ENCODE results near the gene ZDHHC9.

The ZDHHC9 gene

DNA sequence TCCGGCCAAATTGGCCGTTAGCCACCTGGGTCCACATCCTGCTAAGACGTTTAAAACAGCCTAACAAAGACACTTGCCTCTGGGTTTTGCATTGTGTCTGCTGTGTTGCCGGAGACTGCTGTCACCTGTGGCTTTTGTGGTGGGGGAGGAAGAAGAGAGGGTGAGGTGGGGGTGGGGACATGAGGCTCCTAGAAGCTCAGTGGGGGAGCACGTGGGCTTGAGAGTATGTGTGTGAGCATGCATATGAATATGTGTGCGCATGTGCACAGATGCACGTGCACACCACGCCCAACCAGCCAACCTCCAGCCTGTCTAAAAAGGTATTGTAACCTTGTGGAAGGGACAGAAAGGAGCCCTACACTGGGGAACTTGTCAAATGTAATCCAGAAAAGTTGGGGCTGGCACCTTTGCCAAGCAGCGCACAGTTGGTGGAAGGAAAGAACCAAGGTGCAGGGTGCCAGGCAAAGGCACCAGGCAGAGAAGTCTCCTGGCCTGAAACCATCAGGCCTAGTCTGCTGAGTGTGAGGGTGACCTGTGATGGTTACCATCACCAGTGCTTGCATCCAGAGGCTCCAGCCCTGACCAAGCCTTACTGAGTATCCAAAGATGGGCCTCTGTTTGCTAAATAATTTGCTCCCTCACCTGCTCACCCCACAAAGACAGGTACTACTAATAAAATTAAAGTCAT lies 74.1 kb downstream of the ZDHHC9 start:
- TF ChIP-seq Cebpa-rat (IDR thresholded peaks at IDR 0.05): no peak
- Histone ChIP-seq H3K4me1 (peaks cover 93% of the 10 kb centered on the region), H3K36me3 (no peaks in the 10 kb centered on the region), H3K9me3 (no peaks in the 10 kb centered on the region), H3K27ac (peak overlapping the region; percentile 86), H3K4me2 (peak overlapping the region; percentile 70), H3K27me3 (peaks cover 80% of the 10 kb centered on the region), H3K9ac (peak overlapping the region; percentile 45; the same call in 1 of the 2 replicates), H4K20me1 (no peaks in the 10 kb centered on the region), H3K4me3 (no peak overlapping the region)

DNA sequence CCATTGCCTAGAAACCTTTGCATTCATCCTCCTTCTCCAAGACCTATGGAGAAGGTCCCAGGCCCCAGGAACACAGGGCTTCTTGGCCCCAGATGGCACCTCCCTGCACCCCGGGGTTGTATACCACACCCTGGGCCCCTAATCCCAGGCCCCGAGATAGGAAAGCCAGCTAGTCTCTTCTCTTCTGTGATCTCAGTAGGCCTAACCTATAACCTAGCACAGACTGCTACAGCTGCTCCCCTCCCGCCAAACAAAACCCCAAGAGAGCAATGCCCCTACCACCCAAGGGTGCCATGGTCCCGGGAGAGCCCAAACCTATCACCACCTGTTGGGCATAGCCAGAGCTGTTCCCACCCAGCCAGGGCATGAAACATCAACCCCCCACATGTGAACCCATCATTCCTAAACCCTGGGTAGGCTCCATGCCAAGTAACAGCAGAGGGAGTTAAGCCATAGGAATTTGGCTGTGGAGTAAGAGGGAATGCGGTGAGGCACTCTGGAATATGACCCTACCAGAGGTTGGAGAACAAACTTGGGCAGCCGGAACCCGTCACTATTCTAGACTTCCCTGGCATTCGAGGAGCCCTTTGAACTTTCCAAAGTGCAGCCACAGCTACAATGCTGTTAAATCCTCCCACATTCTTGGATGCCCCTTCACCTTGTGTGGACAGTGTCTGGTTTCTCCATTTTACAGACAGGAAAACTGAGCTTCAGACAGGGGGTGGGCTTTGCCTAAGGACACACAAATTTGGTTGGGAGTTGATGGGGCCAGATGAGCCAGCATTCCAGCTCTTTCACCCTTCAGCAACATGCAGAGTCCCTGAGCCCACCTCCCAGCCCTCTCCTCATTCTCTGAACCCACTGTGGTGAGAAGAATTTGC lies 74.9 kb downstream of the ZDHHC9 start:
- Histone ChIP-seq H3K9me3 (no peaks in the 10 kb centered on the region), H3K27me3 (peaks cover 80% of the 10 kb centered on the region), H3K9ac (peak overlapping the region; percentile 45; the same call in 1 of the 2 replicates), H4K20me1 (no peaks in the 10 kb centered on the region), H3K36me3 (no peaks in the 10 kb centered on the region), H3K4me3 (no peak overlapping the region), H3K4me2 (peak overlapping the region; percentile 70), H3K27ac (peak overlapping the region; percentile 86), H3K4me1 (peaks cover 93% of the 10 kb centered on the region)
- no peak for TF ChIP-seq Cebpa-rat (IDR thresholded peaks at IDR 0.05)

DNA sequence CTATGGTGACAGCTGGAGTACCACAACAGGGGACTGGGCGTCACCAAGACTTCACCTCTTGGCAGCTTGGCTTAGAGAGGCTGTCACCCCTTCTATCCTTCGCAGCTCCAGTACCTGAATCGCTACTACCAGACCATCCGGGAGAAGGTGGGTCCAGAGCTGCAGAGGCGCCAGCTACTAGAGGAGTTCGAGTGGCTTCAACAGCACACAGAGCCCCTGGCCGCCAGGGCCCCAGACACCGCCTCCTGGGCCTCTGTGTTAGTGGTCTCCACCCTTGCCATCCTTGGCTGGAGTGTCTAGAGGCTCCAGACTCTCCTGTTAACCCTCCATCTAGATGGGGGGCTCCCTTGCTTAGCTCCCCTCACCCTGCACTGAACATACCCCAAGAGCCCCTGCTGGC lies 75.5 kb downstream of the ZDHHC9 start:
- Histone ChIP-seq H3K4me3 (no peak overlapping the region), H3K27ac (peak overlapping the region; percentile 86), H3K4me2 (peak overlapping the region; percentile 70), H3K27me3 (peaks cover 79% of the 10 kb centered on the region), H3K9ac (no peak overlapping the region), H3K4me1 (peaks cover 93% of the 10 kb centered on the region), H3K36me3 (no peaks in the 10 kb centered on the region), H3K9me3 (no peaks in the 10 kb centered on the region), H4K20me1 (no peaks in the 10 kb centered on the region)
- no peak for TF ChIP-seq Cebpa-rat (IDR thresholded peaks at IDR 0.05)

DNA sequence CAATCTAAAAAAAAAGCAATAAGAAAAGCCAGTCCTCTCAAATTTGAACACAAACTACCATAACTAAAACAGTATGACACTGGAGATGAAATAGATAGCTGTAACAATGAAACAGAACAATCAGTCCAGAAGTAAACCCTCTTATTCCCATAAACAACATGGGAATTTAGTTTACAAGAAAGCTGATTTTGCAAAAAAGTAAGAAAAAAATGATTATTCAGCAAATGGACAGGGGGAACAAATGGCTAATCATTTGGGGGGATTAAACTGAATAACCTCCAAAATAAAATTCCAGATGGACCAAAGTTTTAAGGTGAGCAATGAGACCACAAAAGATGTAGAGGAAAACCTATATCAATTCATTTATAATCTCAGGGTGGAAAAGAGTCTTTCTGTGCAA lies 80.0 kb downstream of the ZDHHC9 start:
- Histone ChIP-seq H4K20me1 (no peaks in the 10 kb centered on the region), H3K4me3 (no peak overlapping the region), H3K27me3 (peaks cover 65% of the 10 kb centered on the region), H3K9me3 (no peaks in the 10 kb centered on the region), H3K4me1 (peaks cover 74% of the 10 kb centered on the region), H3K36me3 (no peaks in the 10 kb centered on the region), H3K9ac (no peak overlapping the region), H3K27ac (no peak overlapping the region), H3K4me2 (no peak overlapping the region)
- no peak for TF ChIP-seq Cebpa-rat (IDR thresholded peaks at IDR 0.05)

DNA sequence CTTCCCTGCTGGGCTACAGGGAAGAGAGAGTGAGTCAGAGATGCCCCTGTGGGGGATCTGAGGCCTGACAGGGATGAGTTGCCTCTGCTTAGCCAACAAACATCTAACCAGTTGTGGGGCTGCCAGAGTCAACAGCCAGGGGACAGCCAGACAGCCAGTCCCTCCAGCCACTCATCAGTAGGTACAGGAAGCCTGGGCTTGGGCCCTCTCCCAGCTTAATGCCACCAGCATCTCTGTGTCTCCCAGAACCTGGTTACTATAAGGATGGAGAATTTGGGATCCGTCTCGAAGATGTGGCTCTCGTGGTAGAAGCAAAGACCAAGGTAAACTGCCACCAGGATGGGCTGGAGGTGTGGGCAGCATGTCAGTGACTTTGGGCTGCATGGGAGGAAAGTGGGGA lies 81.2 kb downstream of the ZDHHC9 start:
- no peak for TF ChIP-seq Cebpa-rat (IDR thresholded peaks at IDR 0.05)
- H4K20me1 ChIP-seq: no peaks in the 10 kb centered on the region
- peaks cover 74% of the 10 kb centered on the region for H3K4me1 ChIP-seq
- no peaks in the 10 kb centered on the region for H3K9me3 ChIP-seq
- no peak overlapping the region for H3K9ac ChIP-seq
- no peak overlapping the region for H3K4me3 ChIP-seq
- H3K27me3 ChIP-seq: peaks cover 66% of the 10 kb centered on the region
- no peaks in the 10 kb centered on the region for H3K36me3 ChIP-seq
- H3K4me2 ChIP-seq: no peak overlapping the region
- H3K27ac ChIP-seq: no peak overlapping the region

DNA sequence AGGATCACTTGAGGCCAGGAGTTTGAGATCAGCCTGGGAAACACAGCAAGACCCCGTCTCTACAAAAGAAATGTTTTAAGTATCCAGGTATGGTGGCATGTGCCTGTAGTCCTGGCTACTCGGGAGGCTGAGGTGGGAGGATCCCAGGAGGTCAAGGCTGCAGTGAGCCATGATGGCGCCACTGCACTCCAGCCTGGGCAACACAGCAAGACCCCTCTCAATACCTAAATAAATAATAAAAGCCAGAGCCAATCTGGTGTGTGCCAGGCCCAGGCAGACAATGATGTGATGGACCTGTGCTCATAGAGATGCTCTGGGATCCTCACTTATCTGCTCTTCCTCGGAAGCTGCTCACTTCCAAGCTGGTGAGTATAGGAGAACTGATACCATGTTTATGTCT lies 82.1 kb downstream of the ZDHHC9 start:
- H4K20me1 ChIP-seq: no peaks in the 10 kb centered on the region; the same call in 1 of the 2 replicates
- no peaks in the 10 kb centered on the region for H3K9me3 ChIP-seq
- no peak overlapping the region for H3K27ac ChIP-seq
- H3K9ac ChIP-seq: no peak overlapping the region
- H3K27me3 ChIP-seq: peaks cover 72% of the 10 kb centered on the region
- H3K4me1 ChIP-seq: peaks cover 74% of the 10 kb centered on the region
- no peak overlapping the region for H3K4me2 ChIP-seq
- TF ChIP-seq Cebpa-rat (IDR thresholded peaks at IDR 0.05): no peak
- H3K4me3 ChIP-seq: no peak overlapping the region
- H3K36me3 ChIP-seq: no peaks in the 10 kb centered on the region

DNA sequence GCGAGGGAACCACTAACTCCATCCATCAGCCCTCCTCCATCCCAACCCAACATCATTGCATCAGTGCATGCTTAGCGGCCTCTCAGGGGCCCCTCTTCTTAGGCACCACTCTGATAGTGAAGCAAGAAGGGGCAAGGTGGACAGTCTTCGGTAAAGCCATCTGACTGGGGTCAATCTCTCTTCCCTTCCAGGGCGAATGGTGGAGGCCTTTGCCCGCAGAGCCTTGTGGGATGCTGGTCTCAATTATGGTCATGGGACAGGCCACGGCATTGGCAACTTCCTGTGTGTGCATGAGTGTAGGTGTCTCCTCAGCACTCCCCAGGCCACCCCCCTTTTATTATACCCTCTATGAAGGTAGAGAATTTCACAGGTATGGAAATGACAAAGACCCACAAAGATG lies 82.7 kb downstream of the ZDHHC9 start:
- TF ChIP-seq Cebpa-rat (IDR thresholded peaks at IDR 0.05): no peak
- peaks cover 78% of the 10 kb centered on the region for H3K27me3 ChIP-seq
- H3K4me1 ChIP-seq: peaks cover 77% of the 10 kb centered on the region
- H3K4me3 ChIP-seq: no peak overlapping the region
- H3K4me2 ChIP-seq: peak overlapping the region; percentile 73; the same call in 1 of the 2 replicates
- no peak overlapping the region for H3K9ac ChIP-seq
- peak overlapping the region; percentile 75; the same call in 1 of the 2 replicates for H3K27ac ChIP-seq
- H3K36me3 ChIP-seq: no peaks in the 10 kb centered on the region
- no peaks in the 10 kb centered on the region for H3K9me3 ChIP-seq
- H4K20me1 ChIP-seq: no peaks in the 10 kb centered on the region; the same call in 1 of the 2 replicates

DNA sequence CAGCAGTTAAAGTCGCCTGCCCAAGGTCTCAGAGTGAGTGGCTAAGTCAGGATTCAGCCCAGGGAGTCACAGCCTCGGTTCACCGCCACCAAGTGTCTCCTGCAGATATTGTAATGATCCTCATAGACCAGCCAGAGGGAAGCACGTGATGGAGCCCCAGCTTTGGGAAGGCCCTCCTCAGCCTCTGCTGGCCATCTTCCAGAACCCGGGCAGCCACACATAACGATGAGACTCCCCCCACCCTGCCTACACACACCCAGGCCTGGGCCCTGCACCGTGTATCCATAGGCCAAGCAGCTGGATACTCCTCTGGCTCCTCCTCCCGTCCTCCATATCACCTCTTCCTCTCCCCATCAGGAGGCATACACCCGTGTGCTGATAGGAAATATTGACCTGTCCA lies 83.5 kb downstream of the ZDHHC9 start:
- H3K27ac ChIP-seq: peak overlapping the region; percentile 75
- no peaks in the 10 kb centered on the region for H3K36me3 ChIP-seq
- H4K20me1 ChIP-seq: no peaks in the 10 kb centered on the region; the same call in 1 of the 2 replicates
- no peaks in the 10 kb centered on the region for H3K9me3 ChIP-seq
- no peak for TF ChIP-seq Cebpa-rat (IDR thresholded peaks at IDR 0.05)
- H3K4me3 ChIP-seq: no peak overlapping the region
- peaks cover 81% of the 10 kb centered on the region for H3K4me1 ChIP-seq
- 0 out of 2 replicates have a peak overlapping the region, but pooled peaks have one; percentile 39 for H3K9ac ChIP-seq
- peaks cover 79% of the 10 kb centered on the region for H3K27me3 ChIP-seq
- peak overlapping the region; percentile 73 for H3K4me2 ChIP-seq

DNA sequence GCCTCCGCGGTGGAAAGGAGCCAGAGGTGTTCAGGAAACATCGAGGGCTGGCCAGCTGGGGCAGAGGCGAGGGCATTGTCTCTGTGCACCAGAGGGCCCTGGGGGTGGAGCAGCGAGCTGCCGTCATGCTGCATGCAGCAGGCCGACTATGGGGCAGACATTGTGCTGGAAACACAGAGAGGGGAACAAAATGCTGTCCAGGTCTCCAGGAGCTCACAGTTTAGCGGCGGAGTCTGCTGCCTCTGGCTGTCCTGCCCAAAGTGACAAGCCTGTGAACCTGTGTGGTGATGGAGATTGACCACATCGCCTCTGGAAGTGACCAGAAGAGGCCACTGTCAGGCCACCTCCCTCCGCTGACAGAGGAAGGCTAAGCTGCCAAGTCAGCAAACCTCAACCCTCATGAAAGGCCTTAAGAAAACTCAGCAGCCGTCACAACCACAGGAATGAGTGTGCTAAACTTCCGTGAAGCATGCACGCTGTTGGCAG lies 84.1 kb downstream of the ZDHHC9 start:
- Histone ChIP-seq H4K20me1 (no peaks in the 10 kb centered on the region; the same call in 1 of the 2 replicates), H3K27ac (peak overlapping the region; percentile 75), H3K9ac (peak overlapping the region; percentile 39; the same call in 1 of the 2 replicates), H3K4me3 (no peak overlapping the region), H3K4me1 (peaks cover 81% of the 10 kb centered on the region), H3K27me3 (peaks cover 79% of the 10 kb centered on the region), H3K36me3 (no peaks in the 10 kb centered on the region), H3K4me2 (peak overlapping the region; percentile 73), H3K9me3 (no peaks in the 10 kb centered on the region)
- no peak for TF ChIP-seq Cebpa-rat (IDR thresholded peaks at IDR 0.05)
